Loucy (cell line): ENCODE results near the gene SSB.

Experiments
- H2AFZ ChIP-seq: fragments of 200-600 bp; sonication (generic); 2 replicates; pipeline ENCODE4 v1.6.0; 2016; ENCODE audit warnings: antibody characterized with exemption, mild to moderate bottlenecking, low read length, moderate library complexity
- H3F3A ChIP-seq: fragments of 200-600 bp; 2 replicates; pipeline ENCODE4 v1.6.0; 2016; ENCODE audit warnings: antibody characterized with exemption, low read depth, mild to moderate bottlenecking
- H3K27me3 ChIP-seq: fragments of 200-600 bp; sonication (generic); 2 replicates; pipeline ENCODE4 v1.6.1; 2014; ENCODE audit warnings: low read length, mild to moderate bottlenecking; ENCODE audit not compliant: insufficient read depth, poor library complexity, severe bottlenecking
- H3K36me3 ChIP-seq: fragments of 200-600 bp; sonication (generic); 2 replicates; pipeline ENCODE4 v1.6.1; 2016; ENCODE audit warnings: low read length; ENCODE audit not compliant: insufficient read depth
- H3K4me1 ChIP-seq: fragments of 200-600 bp; sonication (generic); 2 replicates; pipeline ENCODE4 v1.5.1; 2014; ENCODE audit warnings: low read length, mild to moderate bottlenecking; ENCODE audit not compliant: insufficient read depth, poor library complexity, severe bottlenecking
- H3K4me2 ChIP-seq: fragments of 200-600 bp; sonication (generic); 2 replicates; pipeline ENCODE4 v1.6.0; 2014; ENCODE audit warnings: antibody characterized with exemption, low read length, low read depth, mild to moderate bottlenecking; ENCODE audit not compliant: poor library complexity, severe bottlenecking
- H3K4me3 ChIP-seq: fragments of 200-600 bp; sonication (generic); 2 replicates; pipeline ENCODE4 v1.5.1; 2014; ENCODE audit warnings: low read length, mild to moderate bottlenecking, mixed read lengths; ENCODE audit not compliant: poor library complexity, severe bottlenecking
- H3K79me2 ChIP-seq: fragments of 200-600 bp; sonication (generic); 2 replicates; pipeline ENCODE4 v1.6.1; 2014; ENCODE audit warnings: low read length; ENCODE audit not compliant: insufficient read depth
- H3K9ac ChIP-seq: fragments of 200-600 bp; sonication (generic); 2 replicates; pipeline ENCODE4 v1.6.0; 2014; ENCODE audit warnings: mild to moderate bottlenecking, low read depth, low read length, moderate library complexity; ENCODE audit not compliant: poor library complexity, severe bottlenecking
- H3K9me2 ChIP-seq: fragments of 200-600 bp; sonication (generic); replicated peaks from 2 replicates; pipeline ENCODE4 v1.6.1; 2016; ENCODE audit warnings: low read depth, low read length, mixed read lengths
- H3K9me3 ChIP-seq: fragments of 200-600 bp; sonication (generic); 2 replicates; pipeline ENCODE4 v1.6.1; 2014; ENCODE audit warnings: mild to moderate bottlenecking, antibody characterized with exemption, low read length, low read depth; ENCODE audit not compliant: insufficient read depth
- H4K20me1 ChIP-seq: fragments of 200-600 bp; sonication (generic); 2 replicates; pipeline ENCODE4 v1.6.0; 2014; ENCODE audit warnings: antibody characterized with exemption, low read length, mild to moderate bottlenecking; ENCODE audit not compliant: insufficient read depth, poor library complexity, severe bottlenecking
- CTCF ChIP-seq: fragments of 200-600 bp; sonication (generic); conservative IDR thresholded peaks from 2 replicates; pipeline ENCODE4 v1.5.1; 2014; ENCODE audit warnings: mild to moderate bottlenecking, antibody characterized with exemption, low read length
- EZH2phosphoT487 ChIP-seq: fragments of 200-600 bp; IDR thresholded peaks from 2 replicates; pipeline ENCODE4 v1.6.1; 2018; ENCODE audit warnings: antibody characterized with exemption, mild to moderate bottlenecking, moderate library complexity, borderline replicate concordance

The SSB gene

GRCh38 chr2:169798718-169799592, at the start of gene SSB:
Gene SSB (plus strand): TSS chr2:169798871. CDS start chr2:169800961, 2,090 bp downstream.
- Histone ChIP-seq H3K4me1 (peaks cover 42% of the 10 kb centered on the region), H3K36me3 (no peaks in the 10 kb centered on the region), H3F3A (peaks cover 3% of the 10 kb centered on the region; the same call in 1 of the 2 replicates), H3K4me2 (peak within 1 kb of the TSS; percentile 93), H3K9me3 (no peaks in the 10 kb centered on the region), H3K27me3 (no peaks in the 10 kb centered on the region), H3K4me3 (peak within 1 kb of the TSS; percentile 96), H3K9me2 (no peaks in the 10 kb centered on the region), H4K20me1 (peaks cover 44% of the 10 kb centered on the region), H3K79me2 (peaks cover 51% of the 10 kb centered on the region), H3K9ac (peak within 1 kb of the TSS; percentile 89), H2AFZ (peak within 1 kb of the TSS; percentile 87)
- no peak for TF ChIP-seq EZH2phosphoT487
- no peak for TF ChIP-seq CTCF

- H3K4me2 ChIP-seq: no peak overlapping the region
- peaks cover 13% of the 10 kb centered on the region; the same call in 1 of the 2 replicates for H3K36me3 ChIP-seq
- H4K20me1 ChIP-seq: no peaks in the 10 kb centered on the region
- no peaks in the 10 kb centered on the region for H3K79me2 ChIP-seq
- no peaks in the 10 kb centered on the region for H3K9me2 ChIP-seq
- H3K9me3 ChIP-seq: no peaks in the 10 kb centered on the region
- H3F3A ChIP-seq: no peaks in the 10 kb centered on the region
- no peaks in the 10 kb centered on the region for H3K4me1 ChIP-seq
- no peak for TF ChIP-seq CTCF
- TF ChIP-seq EZH2phosphoT487: no peak
- no peak overlapping the region for H3K4me3 ChIP-seq
- no peak overlapping the region for H3K9ac ChIP-seq
- H2AFZ ChIP-seq: no peak overlapping the region
- H3K27me3 ChIP-seq: no peaks in the 10 kb centered on the region
Observed at GRCh38 chr2:169752752-169753151, 45.9 kb upstream of the SSB start.

- Histone ChIP-seq H3K9me2 (no peaks in the 10 kb centered on the region), H2AFZ (no peak overlapping the region), H3K4me1 (no peaks in the 10 kb centered on the region), H3K79me2 (no peaks in the 10 kb centered on the region), H4K20me1 (no peaks in the 10 kb centered on the region), H3K4me2 (no peak overlapping the region), H3K27me3 (no peaks in the 10 kb centered on the region), H3K36me3 (peaks cover 2% of the 10 kb centered on the region; the same call in 1 of the 2 replicates), H3K9ac (no peak overlapping the region), H3K4me3 (no peak overlapping the region), H3K9me3 (no peaks in the 10 kb centered on the region), H3F3A (no peaks in the 10 kb centered on the region)
- no peak for TF ChIP-seq CTCF
- TF ChIP-seq EZH2phosphoT487: no peak
Observed at GRCh38 chr2:169755083-169755870, 43.4 kb upstream of the SSB start.
